ENCODE measurements around the gene DALRD3.

Gene DALRD3

GRCh38 chr3:49005998-49006397 lies 12.4 kb downstream of the DALRD3 start:
- no peak for DNase-seq (ENCODE audit: low spot score)

GRCh38 chr3:49005303-49005680 lies 13.1 kb downstream of the DALRD3 start:
- DNase-seq (ENCODE audit: low spot score): no peak

GRCh38 chr3:49004352-49005302 lies 13.8 kb downstream of the DALRD3 start:
- no peak for DNase-seq (ENCODE audit: low spot score)

- no peak for DNase-seq (ENCODE audit: low spot score)
These were observed 17.2 kb downstream of the DALRD3 start for GRCh38 chr3:49001155-49001554.

GRCh38 chr3:48999085-48999858 lies 19.1 kb downstream of the DALRD3 start:
- DNase-seq (ENCODE audit: low spot score): no peak

GRCh38 chr3:48997714-48998637 lies 20.4 kb downstream of the DALRD3 start:
- DNase-seq (ENCODE audit: low spot score): peak; percentile 48

- no peak for DNase-seq (ENCODE audit: low spot score)
These were observed 21.2 kb downstream of the DALRD3 start for GRCh38 chr3:48997102-48997635.

- no peak for DNase-seq (ENCODE audit: low spot score)
These were observed 21.7 kb downstream of the DALRD3 start for GRCh38 chr3:48996640-48997039.

- DNase-seq (ENCODE audit: low spot score): no peak
These were observed 24.5 kb downstream of the DALRD3 start for GRCh38 chr3:48993834-48994233.

- DNase-seq (ENCODE audit: low spot score): no peak
These were observed 26.4 kb downstream of the DALRD3 start for GRCh38 chr3:48991851-48992545.

- DNase-seq (ENCODE audit: low spot score): peak; percentile 59
These were observed 27.5 kb downstream of the DALRD3 start for GRCh38 chr3:48990636-48991469.

- peak; percentile 82 for DNase-seq (ENCODE audit: low spot score)
These were observed 28.4 kb downstream of the DALRD3 start, which contains the start of gene P4HTM for GRCh38 chr3:48989796-48990635. Gene P4HTM, plus strand, starts transcription at chr3:48990241. Its CDS starts 16 bp downstream, at chr3:48990257.

- DNase-seq (ENCODE audit: low spot score): no peak
These were observed 29.1 kb downstream of the DALRD3 start for GRCh38 chr3:48989126-48989795.

- no peak for DNase-seq (ENCODE audit: low spot score)
These were observed 32.5 kb downstream of the DALRD3 start for GRCh38 chr3:48985831-48986376.

- DNase-seq (ENCODE audit: low spot score): no peak
These were observed 33.7 kb downstream of the DALRD3 start for GRCh38 chr3:48984663-48985062.

GRCh38 chr3:48983096-48983495 lies 35.3 kb downstream of the DALRD3 start:
- no peak for DNase-seq (ENCODE audit: low spot score)

- DNase-seq (ENCODE audit: low spot score): no peak
These were observed 35.7 kb downstream of the DALRD3 start for GRCh38 chr3:48982686-48983085.

GRCh38 chr3:48982016-48982415 lies 36.4 kb downstream of the DALRD3 start:
- DNase-seq (ENCODE audit: low spot score): no peak

Data from cerebellar cortex (tissue), 1 donor.